ENCODE data around the gene KDM3A.
A peak's percentile ranks its signal among the peaks of the same experiment; 100 is the strongest.

KDM3A gene

GRCh38 chr2:86441882-86442641 is 891 bp downstream of the KDM3A start:
- DNase-seq (ENCODE audit: low read depth): peak; percentile 66
- TF ChIP-seq CTCF (IDR thresholded peaks at IDR 0.05; ENCODE audit: low read length, missing control alignments): no peak
- H3K4me3 ChIP-seq (replicated peaks; ENCODE audit: low read depth, low read length): peak overlapping the region; percentile 80

DNA sequence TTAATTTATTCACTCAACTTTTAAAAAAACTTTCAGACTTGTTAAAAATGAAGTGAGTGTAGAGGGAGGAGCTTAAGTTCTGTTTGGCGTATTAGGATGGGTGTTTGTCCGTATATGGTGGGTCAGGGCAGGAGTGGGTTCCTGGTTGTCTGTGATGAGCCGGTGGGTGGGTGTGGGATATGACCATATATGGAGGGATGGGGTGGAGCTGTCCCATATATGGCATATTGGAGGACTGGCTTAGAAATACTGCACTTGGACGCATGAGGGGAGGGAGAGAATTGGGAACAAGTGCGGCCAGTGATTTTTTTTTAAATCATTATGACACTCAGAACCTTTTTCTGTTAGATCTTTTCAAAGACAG is 1.5 kb downstream of the KDM3A start:
- TF ChIP-seq CTCF (IDR thresholded peaks at IDR 0.05; ENCODE audit: low read length, missing control alignments): no peak
- H3K4me3 ChIP-seq (replicated peaks; ENCODE audit: low read depth, low read length): peak overlapping the region; percentile 80
- peak; percentile 95 for DNase-seq (ENCODE audit: low read depth)

- no peak for DNase-seq (ENCODE audit: low read depth)
- no peak for TF ChIP-seq CTCF (IDR thresholded peaks at IDR 0.05; ENCODE audit: low read length, missing control alignments)
- no peak overlapping the region for H3K4me3 ChIP-seq (replicated peaks; ENCODE audit: low read depth, low read length)
Measured at GRCh38 chr2:86443631-86444350, 2.6 kb downstream of the KDM3A start.

DNA sequence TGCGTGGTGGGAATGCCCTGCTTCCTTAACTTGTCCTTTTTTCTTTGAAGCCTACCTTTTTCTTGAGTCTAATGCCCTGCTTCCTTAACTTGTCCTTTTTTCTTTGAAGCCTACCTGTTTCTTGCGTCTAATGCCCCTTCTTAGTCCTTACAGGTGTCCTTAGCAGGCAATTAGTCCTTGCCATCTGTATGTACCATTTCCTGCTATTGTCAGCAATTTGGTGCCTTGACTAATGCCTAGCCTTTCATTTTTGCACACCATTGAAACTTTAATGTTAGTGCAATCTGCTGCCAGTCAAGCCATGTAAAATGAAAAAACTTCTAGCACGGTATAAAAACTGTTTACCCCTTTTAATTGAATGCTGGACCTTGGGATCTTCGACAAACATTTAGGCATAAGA is 4.3 kb downstream of the KDM3A start:
- TF ChIP-seq CTCF (IDR thresholded peaks at IDR 0.05; ENCODE audit: low read length, missing control alignments): no peak
- H3K4me3 ChIP-seq (replicated peaks; ENCODE audit: low read depth, low read length): no peak overlapping the region
- DNase-seq (ENCODE audit: low read depth): no peak

DNA sequence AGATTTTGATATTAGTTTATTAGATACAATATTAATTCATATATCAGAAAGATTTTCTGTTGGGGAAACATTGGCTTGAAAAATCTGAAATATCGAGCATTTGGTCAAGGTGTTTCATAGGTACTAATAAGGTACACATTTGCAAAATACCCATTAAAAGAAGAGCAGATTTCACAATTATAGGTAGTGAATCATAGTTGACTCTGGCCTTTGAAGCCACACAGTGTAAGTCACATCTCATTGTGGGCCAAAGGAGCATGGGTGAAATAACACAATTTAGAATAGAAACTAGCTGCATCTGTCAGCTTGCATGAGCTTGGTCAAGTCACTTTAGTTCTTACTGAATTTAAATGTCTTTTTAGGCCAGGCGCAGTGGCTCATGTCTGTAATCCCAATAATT is 4.9 kb downstream of the KDM3A start:
- TF ChIP-seq CTCF (IDR thresholded peaks at IDR 0.05; ENCODE audit: low read length, missing control alignments): no peak
- no peak overlapping the region for H3K4me3 ChIP-seq (replicated peaks; ENCODE audit: low read depth, low read length)
- DNase-seq (ENCODE audit: low read depth): no peak

DNA sequence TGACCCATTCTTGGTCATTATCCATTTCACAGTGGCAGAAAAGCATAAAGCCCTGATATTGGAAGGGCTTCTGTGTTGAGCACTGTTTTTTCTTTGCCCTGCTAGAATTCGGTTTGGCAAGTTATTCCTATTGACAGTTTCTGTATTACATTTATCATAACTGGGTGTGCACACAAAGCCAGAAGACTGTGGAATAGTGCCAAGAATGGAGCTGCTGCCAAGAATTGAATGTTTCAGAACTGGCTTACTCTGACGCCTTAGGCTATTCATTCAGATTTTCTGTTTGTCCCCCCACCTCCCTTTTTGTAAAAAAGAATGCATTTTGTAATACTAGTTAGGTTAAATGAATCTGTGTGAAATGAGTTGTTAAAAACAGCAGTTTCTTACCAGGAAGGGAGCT is 12.7 kb downstream of the KDM3A start:
- no peak overlapping the region for H3K4me3 ChIP-seq (replicated peaks; ENCODE audit: low read depth, low read length)
- DNase-seq (ENCODE audit: low read depth): peak; percentile 92
- TF ChIP-seq CTCF (IDR thresholded peaks at IDR 0.05; ENCODE audit: low read length, missing control alignments): no peak
